Keratinocyte (primary cell): ENCODE results near the gene TK1. TPM values are rescaled to one million over a fixed set of nuclear protein-coding genes. Genes with fewer than 3 reads are reported as not detected.

Experiments used
- DNase-seq: peaks from one replicate; pipeline ENCODE4 v3.0.0-alpha.2; 2011; ENCODE audit warnings: low read depth, missing footprints, low spot score
- FAIRE-seq: peaks from 2 replicates; lab custom pipeline; 2011; peaks lifted over from hg19 to GRCh38; lab: Jason Lieb, UNC
- H2AFZ ChIP-seq: 2 replicates; pipeline ENCODE4 v1.6.0; 2012; ENCODE audit warnings: low read length, control low read depth, inconsistent platforms; ENCODE audit not compliant: control insufficient read depth
- H3K27ac ChIP-seq: 2 replicates; pipeline ENCODE4 v1.5.1; 2011; ENCODE audit warnings: low read length; ENCODE audit not compliant: control insufficient read depth, insufficient read depth
- H3K27me3 ChIP-seq: 3 replicates; pipeline ENCODE4 v1.6.0; 2011; ENCODE audit warnings: low read length; ENCODE audit not compliant: control insufficient read depth, insufficient read depth; ENCODE audit errors: extremely low read depth
- H3K36me3 ChIP-seq, 2 experiments: 2 replicates in 1 of 2; 3 replicates in 1 of 2; pipeline ENCODE4 v1.5.1; 2011; ENCODE audit warnings: low read length in 2 of 2, mild to moderate bottlenecking in 1 of 2; ENCODE audit not compliant: control insufficient read depth in 2 of 2, insufficient read depth in 2 of 2; ENCODE audit errors: extremely low read depth in 1 of 2
- H3K4me1 ChIP-seq: 3 replicates; pipeline ENCODE4 v1.5.1; 2011; ENCODE audit warnings: low read length; ENCODE audit not compliant: control insufficient read depth, insufficient read depth; ENCODE audit errors: extremely low read depth
- H3K4me2 ChIP-seq: 3 replicates; pipeline ENCODE4 v1.6.0; 2011; ENCODE audit warnings: low read depth, low read length; ENCODE audit not compliant: control insufficient read depth, insufficient read depth; ENCODE audit errors: extremely low read depth
- H3K4me3 ChIP-seq, 3 experiments: fragments of 200-600 bp in 1 of 3; sonication (generic) in 1 of 3; 2 replicates in 2 of 3; 3 replicates in 1 of 3; pipeline ENCODE4 v1.5.1; 2011 to 2016; ENCODE audit warnings: low read length in 3 of 3, mild to moderate bottlenecking in 3 of 3, control low read depth in 2 of 3, inconsistent platforms in 1 of 3, low read depth in 1 of 3, mixed read lengths in 1 of 3, mixed run types in 1 of 3, moderate library complexity in 1 of 3; ENCODE audit not compliant: control insufficient read depth in 2 of 3, insufficient read depth in 2 of 3; ENCODE audit errors: extremely low read depth in 1 of 3
- H3K79me2 ChIP-seq: 2 replicates; pipeline ENCODE4 v1.6.0; 2012; ENCODE audit warnings: low read length; ENCODE audit not compliant: control insufficient read depth, insufficient read depth
- H3K9ac ChIP-seq: 3 replicates; pipeline ENCODE4 v1.6.0; 2011; ENCODE audit warnings: low read length; ENCODE audit not compliant: control insufficient read depth, insufficient read depth; ENCODE audit errors: extremely low read depth
- H3K9me1 ChIP-seq: 3 replicates; pipeline ENCODE4 v1.6.0; 2011; ENCODE audit warnings: low read length; ENCODE audit not compliant: control insufficient read depth, insufficient read depth; ENCODE audit errors: extremely low read depth
- H3K9me3 ChIP-seq: 2 replicates; pipeline ENCODE4 v1.5.1; 2012; ENCODE audit warnings: low read depth, low read length; ENCODE audit not compliant: control insufficient read depth
- H4K20me1 ChIP-seq: 3 replicates; pipeline ENCODE4 v1.6.0; 2011; ENCODE audit warnings: low read length; ENCODE audit not compliant: control insufficient read depth, insufficient read depth; ENCODE audit errors: extremely low read depth
- EZH2 ChIP-seq: IDR thresholded peaks from one replicate; pipeline ENCODE4 v1.6.1; 2012; ENCODE audit warnings: inconsistent platforms, mild to moderate bottlenecking, low read length, moderate library complexity
- dilution Hi-C: fragments of 300-500 bp; cut with MboI; formaldehyde crosslinking; loops from one replicate; pipeline ENCODE4 v1.7.0; 2020; ENCODE audit warnings: low sequenced_read_pairs; ENCODE audit not compliant: extremely low pct_ligation_motif_present
- polyA plus RNA-seq, 5 experiments: library from polyadenylated mRNA; depleted of rRNA in 3 of 5; stranded (reverse) in 3 of 5; stranded (forward) in 1 of 5; unstranded in 1 of 5; fragments of >200 nt; gene quantifications; 1 replicate in 1 of 5; 2 replicates in 3 of 5; 3 replicates in 1 of 5; pipeline versions ENCODE4 v1.2.1 to v1.2.3, GENCODE V29; 2011 to 2012; ENCODE audit warnings: missing spikeins in 2 of 5, low read depth in 1 of 5, low replicate concordance in 1 of 5
- TF ChIP-seq, protein P1 (sequence below), 3 experiments: IDR thresholded peaks in 1 of 3; conservative IDR thresholded peaks in 1 of 3; optimal IDR thresholded peaks in 1 of 3; 2 replicates in 2 of 3; 3 replicates in 1 of 3; pipeline versions ENCODE3 to v1.5.1; 2011; ENCODE audit warnings: low read length in 3 of 3, mild to moderate bottlenecking in 3 of 3, moderate library complexity in 2 of 3, control low read depth in 1 of 3, inconsistent platforms in 1 of 3; ENCODE audit not compliant: insufficient read depth in 2 of 3; ENCODE audit errors: extremely low read depth in 1 of 3

TK1 gene
- polyA plus RNA-seq, 1 donor (not counting 4 experiments of a cell fraction or from before 2014, with no cell fraction given): 21.8 TPM

DNA sequence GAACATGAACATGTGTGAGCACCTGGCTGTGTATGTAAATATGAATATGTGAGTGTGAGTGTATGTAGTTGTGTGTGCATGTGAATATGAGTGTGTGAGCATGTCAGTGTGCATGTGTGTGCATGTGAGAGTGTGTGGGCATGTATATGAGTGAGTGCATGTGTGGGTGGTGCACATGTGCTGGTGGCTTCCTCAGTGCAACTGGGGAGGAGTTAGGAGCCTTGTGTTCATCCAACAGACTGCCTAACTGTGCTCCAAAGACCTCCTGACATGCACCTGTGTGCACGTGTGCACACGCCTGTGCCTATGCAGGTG lies 46.0 kb upstream of the TK1 start:
- Histone ChIP-seq H3K4me2 (no peak overlapping the region), H3K9ac (no peak overlapping the region), H3K36me3 (no peaks in the 10 kb centered on the region), H3K79me2 (no peaks in the 10 kb centered on the region), H3K27me3 (peaks cover 36% of the 10 kb centered on the region), H2AFZ (no peak overlapping the region), H3K9me1 (no peaks in the 10 kb centered on the region), H3K4me3 (no peak overlapping the region), H3K27ac (no peak overlapping the region), H3K4me1 (no peaks in the 10 kb centered on the region), H4K20me1 (no peaks in the 10 kb centered on the region), H3K9me3 (no peaks in the 10 kb centered on the region)
- no peak for TF ChIP-seq EZH2
- TF ChIP-seq, protein P1, sequence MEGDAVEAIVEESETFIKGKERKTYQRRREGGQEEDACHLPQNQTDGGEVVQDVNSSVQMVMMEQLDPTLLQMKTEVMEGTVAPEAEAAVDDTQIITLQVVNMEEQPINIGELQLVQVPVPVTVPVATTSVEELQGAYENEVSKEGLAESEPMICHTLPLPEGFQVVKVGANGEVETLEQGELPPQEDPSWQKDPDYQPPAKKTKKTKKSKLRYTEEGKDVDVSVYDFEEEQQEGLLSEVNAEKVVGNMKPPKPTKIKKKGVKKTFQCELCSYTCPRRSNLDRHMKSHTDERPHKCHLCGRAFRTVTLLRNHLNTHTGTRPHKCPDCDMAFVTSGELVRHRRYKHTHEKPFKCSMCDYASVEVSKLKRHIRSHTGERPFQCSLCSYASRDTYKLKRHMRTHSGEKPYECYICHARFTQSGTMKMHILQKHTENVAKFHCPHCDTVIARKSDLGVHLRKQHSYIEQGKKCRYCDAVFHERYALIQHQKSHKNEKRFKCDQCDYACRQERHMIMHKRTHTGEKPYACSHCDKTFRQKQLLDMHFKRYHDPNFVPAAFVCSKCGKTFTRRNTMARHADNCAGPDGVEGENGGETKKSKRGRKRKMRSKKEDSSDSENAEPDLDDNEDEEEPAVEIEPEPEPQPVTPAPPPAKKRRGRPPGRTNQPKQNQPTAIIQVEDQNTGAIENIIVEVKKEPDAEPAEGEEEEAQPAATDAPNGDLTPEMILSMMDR (optimal IDR thresholded peaks at IDR 0.05 in 1 of 3, IDR thresholded peaks at IDR 0.05 in 1 of 3, conservative IDR thresholded peaks at IDR 0.05 in 1 of 3; ENCODE audit: extremely low read depth in 1 of 3, insufficient read depth in 2 of 3, low read length in 3 of 3): no peak
- dilution Hi-C loops: no loop called here
- FAIRE-seq: no peak
- no peak for DNase-seq

DNA sequence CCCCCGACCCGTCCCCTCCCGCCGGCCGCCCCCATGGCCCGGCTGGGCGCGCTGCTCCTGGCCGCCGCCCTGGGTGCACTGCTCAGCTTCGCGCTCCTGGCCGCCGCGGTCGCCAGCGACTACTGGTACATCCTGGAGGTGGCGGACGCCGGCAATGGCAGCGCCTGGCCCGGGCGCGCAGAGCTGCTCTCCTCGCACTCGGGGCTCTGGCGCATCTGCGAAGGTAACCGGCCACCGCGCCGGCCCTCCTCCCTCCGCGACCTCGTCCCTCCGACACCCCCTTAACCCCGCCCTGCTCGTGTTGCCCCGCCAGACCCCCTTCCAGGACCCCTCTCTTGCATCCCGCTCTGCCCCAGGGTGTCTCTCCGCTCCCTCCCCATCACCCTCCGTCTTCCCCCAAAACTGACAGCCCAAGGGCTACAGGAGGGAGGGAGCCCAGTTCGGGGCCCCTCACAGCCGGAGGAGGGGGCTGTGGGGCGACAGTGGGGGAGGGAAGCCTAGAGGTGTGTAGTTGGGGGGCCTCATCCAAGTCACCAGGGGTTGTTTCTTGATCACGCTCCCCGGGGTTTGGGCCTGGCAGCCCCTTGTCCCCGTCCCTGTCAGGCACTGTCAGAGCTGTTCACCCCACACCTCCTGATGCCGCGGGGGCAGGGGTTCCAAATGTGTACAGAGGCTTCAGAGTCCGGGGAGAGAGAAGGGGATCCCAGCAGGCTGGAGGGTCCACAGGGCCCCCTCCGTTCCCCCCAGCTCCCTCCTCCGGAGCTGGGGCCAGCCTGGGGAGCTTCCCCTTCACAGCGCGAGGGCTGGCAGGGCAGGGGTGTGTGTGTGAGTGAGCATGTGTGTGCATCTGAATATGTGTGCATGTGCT lies 45.4 kb upstream of the TK1 start:
- TF ChIP-seq EZH2: no peak
- TF ChIP-seq, protein P1 (optimal IDR thresholded peaks at IDR 0.05 in 1 of 3, IDR thresholded peaks at IDR 0.05 in 1 of 3, conservative IDR thresholded peaks at IDR 0.05 in 1 of 3; ENCODE audit: extremely low read depth in 1 of 3, insufficient read depth in 2 of 3, low read length in 3 of 3): no peak
- FAIRE-seq: no peak
- dilution Hi-C loops: no loop called here

More for the DNA sequence above, 45.4 kb upstream of the TK1 start:
- Histone ChIP-seq H3K9ac (no peak overlapping the region), H4K20me1 (no peaks in the 10 kb centered on the region), H3K9me3 (no peaks in the 10 kb centered on the region), H2AFZ (no peak overlapping the region), H3K9me1 (no peaks in the 10 kb centered on the region), H3K4me2 (no peak overlapping the region), H3K4me3 (no peak overlapping the region), H3K79me2 (no peaks in the 10 kb centered on the region), H3K4me1 (no peaks in the 10 kb centered on the region), H3K36me3 (no peaks in the 10 kb centered on the region), H3K27me3 (peaks cover 36% of the 10 kb centered on the region), H3K27ac (no peak overlapping the region)
- DNase-seq: no peak
